GM10266 (cell line): ENCODE results near the gene FAM53A.
"Not testable (repeated sequence)": the region's sequence is repeated elsewhere in the genome, so short reads cannot be mapped to it uniquely, and the experiment has no call there.

Experiments used
- DNase-seq: peaks from one replicate; pipeline ENCODE4 v3.0.0; 2012; ENCODE audit errors: extremely low spot score
- TF ChIP-seq, protein P1 (sequence below): IDR thresholded peaks from 2 replicates; pipeline ENCODE4 v1.5.1; 2012; ENCODE audit warnings: mild to moderate bottlenecking, low read depth; ENCODE audit not compliant: control insufficient read depth, insufficient read depth; ENCODE audit errors: missing control alignments

Gene FAM53A

DNA sequence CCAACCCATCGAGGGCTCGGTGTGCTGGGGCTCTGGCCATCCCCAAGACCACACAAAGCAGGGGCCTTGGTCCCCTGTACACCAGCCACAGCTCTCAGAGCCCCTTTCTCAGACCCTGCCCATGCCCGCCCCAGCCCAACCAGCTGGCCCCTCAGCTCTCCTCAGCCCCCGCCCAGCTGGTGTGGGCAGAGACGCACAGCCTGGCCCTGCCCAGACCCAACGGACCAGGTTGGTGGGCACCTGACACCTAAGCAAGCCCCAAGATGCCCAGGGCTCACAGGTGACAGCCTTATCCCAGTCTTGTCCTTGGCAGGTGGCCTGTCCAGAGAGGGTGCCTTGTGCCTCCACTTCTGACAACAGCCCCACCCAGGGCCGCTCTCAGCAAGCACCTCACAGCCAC is 42.4 kb downstream of the FAM53A start:
- TF ChIP-seq, protein P1, sequence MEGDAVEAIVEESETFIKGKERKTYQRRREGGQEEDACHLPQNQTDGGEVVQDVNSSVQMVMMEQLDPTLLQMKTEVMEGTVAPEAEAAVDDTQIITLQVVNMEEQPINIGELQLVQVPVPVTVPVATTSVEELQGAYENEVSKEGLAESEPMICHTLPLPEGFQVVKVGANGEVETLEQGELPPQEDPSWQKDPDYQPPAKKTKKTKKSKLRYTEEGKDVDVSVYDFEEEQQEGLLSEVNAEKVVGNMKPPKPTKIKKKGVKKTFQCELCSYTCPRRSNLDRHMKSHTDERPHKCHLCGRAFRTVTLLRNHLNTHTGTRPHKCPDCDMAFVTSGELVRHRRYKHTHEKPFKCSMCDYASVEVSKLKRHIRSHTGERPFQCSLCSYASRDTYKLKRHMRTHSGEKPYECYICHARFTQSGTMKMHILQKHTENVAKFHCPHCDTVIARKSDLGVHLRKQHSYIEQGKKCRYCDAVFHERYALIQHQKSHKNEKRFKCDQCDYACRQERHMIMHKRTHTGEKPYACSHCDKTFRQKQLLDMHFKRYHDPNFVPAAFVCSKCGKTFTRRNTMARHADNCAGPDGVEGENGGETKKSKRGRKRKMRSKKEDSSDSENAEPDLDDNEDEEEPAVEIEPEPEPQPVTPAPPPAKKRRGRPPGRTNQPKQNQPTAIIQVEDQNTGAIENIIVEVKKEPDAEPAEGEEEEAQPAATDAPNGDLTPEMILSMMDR, result no peak
- DNase-seq, result no peak

DNA sequence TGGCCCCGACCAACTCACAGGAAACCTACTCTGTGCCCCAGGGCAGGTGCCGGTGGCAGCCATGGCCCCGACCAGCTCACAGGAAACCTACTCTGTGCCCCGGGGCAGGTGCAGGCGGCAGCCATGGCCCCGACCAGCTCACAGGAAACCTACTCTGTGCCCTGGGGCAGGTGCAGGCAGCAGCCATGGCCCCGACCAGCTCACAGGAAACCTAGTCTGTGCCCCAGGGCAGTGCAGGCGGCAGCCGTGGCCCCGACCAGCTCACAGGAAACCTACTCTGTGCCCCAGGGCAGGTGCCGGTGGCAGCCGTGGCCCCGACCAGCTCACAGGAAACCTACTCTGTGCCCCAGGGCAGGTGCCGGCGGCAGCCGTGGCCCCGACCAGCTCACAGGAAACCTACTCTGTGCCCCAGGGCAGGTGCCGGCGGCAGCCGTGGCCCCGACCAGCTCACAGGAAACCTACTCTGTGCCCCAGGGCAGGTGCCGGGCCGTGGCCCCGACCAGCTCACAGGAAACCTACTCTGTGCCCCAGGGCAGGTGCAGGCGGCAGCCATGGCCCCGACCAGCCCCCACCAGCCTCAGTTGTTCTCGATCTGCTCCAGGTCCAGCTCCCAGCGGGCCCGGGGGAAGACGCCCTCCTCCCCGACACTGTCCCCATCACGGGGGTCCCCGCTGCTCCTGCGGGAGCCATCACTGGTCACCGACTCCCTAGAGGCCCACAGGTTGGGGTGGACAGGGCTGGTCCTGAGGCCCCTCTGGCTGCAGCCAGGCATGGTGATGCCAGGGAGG is 43.2 kb downstream of the FAM53A start:
- not testable (repeated sequence) for DNase-seq

DNA sequence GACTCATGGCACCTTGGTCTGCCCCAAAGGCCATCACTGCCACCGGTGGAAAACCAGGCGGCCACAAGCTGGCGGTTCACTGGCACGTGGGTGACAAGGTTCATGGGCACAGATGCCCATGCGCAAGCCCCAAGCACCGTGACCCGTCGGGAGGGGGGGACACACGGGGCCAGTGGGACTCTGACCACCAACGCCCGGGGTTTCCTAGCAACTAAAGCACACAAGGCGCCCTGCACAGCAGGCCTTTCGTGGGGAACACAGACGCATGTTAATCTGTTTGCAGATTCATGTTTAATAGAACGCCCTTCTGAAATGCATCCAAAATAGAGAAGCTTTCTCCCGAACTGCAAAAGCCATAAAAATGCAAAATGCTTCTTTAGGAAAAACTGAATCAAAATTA is 43.9 kb downstream of the FAM53A start:
- no peak for DNase-seq
- TF ChIP-seq, protein P1, result no peak

DNA sequence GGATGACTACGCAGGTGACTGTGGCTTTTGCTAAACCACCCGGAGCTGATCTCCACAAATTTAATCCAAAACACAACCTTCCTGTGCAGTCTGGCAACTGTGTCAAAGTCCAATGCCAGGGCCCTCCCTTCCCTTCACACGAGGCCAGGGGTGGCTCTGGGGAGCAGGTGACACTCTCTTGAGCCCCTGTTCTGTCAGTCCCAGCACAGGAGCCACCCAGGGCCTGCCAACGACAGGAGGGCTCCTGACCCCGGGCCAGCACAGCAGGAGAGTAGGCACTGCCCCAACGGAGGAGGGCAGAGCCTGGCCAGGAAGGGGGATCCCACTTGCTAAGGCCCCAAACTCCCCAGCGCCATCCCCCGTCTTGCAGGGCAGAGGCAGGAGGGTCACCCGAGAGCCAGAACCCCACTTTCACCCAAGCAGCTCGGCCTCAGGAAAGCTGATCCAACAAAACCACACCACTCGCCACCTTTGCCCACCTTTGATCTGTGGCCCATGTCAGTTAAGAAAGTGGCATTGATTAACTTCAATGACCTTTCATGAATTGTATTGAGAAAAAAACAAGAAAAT is 44.7 kb downstream of the FAM53A start:
- DNase-seq, result no peak
- TF ChIP-seq, protein P1, result no peak

DNA sequence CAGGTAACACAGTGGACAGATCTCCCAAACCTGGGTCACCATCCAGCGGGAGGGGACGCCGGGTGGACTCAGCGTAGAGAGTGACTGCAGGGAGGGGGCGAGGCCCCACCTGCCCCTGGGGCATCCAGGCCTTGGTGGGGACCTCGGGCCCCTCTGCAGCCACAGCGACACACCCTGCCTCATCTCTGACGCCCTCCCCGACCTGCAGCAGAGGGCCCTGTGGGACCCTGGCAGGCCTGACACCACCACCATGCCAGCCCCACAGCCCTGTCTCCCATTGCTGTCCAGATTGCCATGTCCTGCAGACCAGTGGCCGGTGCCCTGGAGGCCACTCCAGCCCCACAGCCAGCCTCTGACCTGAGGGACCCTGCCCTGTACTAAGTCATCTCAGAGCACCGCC is 45.2 kb downstream of the FAM53A start:
- TF ChIP-seq, protein P1, result no peak
- no peak for DNase-seq

DNA sequence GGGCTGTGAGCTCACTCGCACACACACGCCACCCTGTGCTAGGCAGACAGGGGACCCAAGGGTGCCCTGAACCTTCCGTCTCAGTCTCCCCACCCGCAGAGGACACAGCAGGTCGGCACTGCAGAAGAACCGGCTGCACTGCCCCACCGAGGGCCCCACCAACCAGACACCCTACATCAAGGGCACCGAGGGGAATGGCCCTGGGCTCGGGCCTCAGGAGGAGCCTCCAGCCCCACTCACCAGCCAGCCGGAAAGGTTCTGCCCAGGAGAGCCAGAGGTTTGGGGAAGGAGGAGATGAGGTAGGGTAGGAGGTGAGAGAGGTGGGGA is 45.9 kb downstream of the FAM53A start:
- TF ChIP-seq, protein P1, result no peak
- DNase-seq, result no peak

DNA sequence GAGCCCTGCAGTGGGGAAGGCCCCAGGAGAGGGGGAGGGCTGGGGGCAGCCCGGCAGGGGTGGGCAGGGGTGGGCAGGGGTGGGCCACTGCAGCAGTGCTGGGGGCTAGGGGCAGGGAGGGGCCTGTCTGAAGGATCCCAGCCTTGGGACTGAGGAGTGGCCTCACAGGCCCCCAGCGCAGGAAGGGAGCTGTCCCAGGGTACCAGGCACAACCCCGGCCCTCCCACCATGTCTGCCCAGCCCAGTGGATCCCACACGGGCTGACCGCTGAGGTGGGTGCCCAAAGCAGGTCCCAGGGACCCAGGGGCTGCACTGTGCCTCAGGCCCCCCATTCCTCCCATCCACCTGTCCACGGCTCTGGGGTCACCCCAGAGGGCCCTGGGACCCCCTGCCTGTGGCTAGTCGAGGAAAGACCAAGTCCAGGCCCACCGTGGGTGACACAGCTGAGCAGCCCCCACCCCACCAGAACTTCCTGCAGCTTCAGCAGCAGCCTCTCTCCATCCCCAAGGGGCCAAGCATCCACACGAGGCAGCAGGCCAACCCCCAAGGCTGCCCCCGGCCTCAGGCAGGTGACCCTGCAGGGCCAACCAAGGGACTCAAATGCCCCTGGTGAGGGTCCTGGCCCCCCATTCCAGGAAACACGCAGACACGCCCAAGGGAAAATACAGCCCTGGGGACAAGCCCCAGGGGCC is 46.4 kb downstream of the FAM53A start:
- DNase-seq, result no peak
- TF ChIP-seq, protein P1, result no peak
